Esophagus squamous epithelium (tissue), 4 donors: ENCODE data around the gene FXYD5.

Experiments
- POLR2A ChIP-seq, 4 donors: fragments of 450-650 bp; IDR thresholded peaks; one replicate each; pipeline ENCODE4 v1.6.1; 2017; ENCODE audit warnings: antibody characterized with exemption in 4 of 4, mild to moderate bottlenecking in 4 of 4, moderate library complexity in 3 of 4
- TF ChIP-seq, protein P1 (sequence below), 6 experiments: fragments of 450-650 bp in 4 of 6; fragments of 200-600 bp in 2 of 6; sonication (generic) in 2 of 6; IDR thresholded peaks; one replicate each; pipeline ENCODE4 v1.5.1; 2016 to 2019; ENCODE audit warnings: antibody characterized with exemption in 6 of 6, mild to moderate bottlenecking in 4 of 6, moderate library complexity in 4 of 6

DNA sequence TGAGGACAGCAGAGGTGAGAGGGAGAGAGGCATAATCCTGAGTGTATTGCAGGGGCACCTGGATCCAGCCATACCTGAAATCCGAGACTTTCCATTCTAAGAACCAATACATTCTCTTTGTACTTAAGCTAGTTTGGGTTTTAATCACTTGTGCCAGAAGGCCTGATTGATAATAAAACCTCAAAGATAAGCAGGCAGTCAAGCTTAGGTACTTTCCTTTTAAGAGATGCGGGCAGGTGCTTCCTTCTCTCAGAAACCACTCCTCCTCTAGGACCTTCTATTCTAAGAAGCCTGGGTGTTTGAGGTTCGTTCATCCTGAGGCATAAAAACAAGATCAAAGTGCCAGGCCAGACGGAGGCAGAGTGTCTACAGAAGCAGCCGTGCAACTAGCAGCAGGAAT is 51.8 kb downstream of the FXYD5 start:
- TF ChIP-seq, protein P1, sequence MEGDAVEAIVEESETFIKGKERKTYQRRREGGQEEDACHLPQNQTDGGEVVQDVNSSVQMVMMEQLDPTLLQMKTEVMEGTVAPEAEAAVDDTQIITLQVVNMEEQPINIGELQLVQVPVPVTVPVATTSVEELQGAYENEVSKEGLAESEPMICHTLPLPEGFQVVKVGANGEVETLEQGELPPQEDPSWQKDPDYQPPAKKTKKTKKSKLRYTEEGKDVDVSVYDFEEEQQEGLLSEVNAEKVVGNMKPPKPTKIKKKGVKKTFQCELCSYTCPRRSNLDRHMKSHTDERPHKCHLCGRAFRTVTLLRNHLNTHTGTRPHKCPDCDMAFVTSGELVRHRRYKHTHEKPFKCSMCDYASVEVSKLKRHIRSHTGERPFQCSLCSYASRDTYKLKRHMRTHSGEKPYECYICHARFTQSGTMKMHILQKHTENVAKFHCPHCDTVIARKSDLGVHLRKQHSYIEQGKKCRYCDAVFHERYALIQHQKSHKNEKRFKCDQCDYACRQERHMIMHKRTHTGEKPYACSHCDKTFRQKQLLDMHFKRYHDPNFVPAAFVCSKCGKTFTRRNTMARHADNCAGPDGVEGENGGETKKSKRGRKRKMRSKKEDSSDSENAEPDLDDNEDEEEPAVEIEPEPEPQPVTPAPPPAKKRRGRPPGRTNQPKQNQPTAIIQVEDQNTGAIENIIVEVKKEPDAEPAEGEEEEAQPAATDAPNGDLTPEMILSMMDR (IDR thresholded peaks at IDR 0.05), result no peak
- peak in 1 of 4 donors; percentile 50 for TF ChIP-seq POLR2A (IDR thresholded peaks at IDR 0.05)
